Measurements from ENCODE around the gene PATJ. TPM values are rescaled to one million over a fixed set of nuclear protein-coding genes. Genes with fewer than 3 reads are reported as not detected.

PATJ gene
- total RNA-seq, 1 experiment from 2014 or later = 47.3 TPM

- Histone ChIP-seq H3K9ac (ENCODE audit: extremely low read depth, insufficient read length, low read length) (no peak overlapping the region), H2BK120ac (ENCODE audit: low read depth, low read length, poor library complexity, severe bottlenecking) (no peak overlapping the region), H2BK5ac (ENCODE audit: insufficient read length, low read length) (no peak overlapping the region), H3K4me1 (ENCODE audit: insufficient read depth, low read length) (no peaks in the 10 kb centered on the region), H2BK15ac (ENCODE audit: low read depth, low read length) (no peak overlapping the region; the same call in 1 of the 2 replicates), H3K14ac (ENCODE audit: insufficient read depth, low read length) (no peak overlapping the region), H3K23ac (ENCODE audit: insufficient read length, low read depth, low read length) (no peak overlapping the region), H3K27ac (ENCODE audit: insufficient read length, low read depth, low read length) (no peak overlapping the region), H4K5ac (ENCODE audit: insufficient read length, low read depth, low read length) (no peak overlapping the region), H3K79me2 (ENCODE audit: insufficient read depth, low read length) (no peaks in the 10 kb centered on the region), H2BK20ac (ENCODE audit: low read depth, low read length, poor library complexity, severe bottlenecking) (no peak overlapping the region), H2BK12ac (ENCODE audit: insufficient read length, low read depth, low read length) (no peak overlapping the region), H3T11ph (ENCODE audit: low read length) (no peak overlapping the region), H3K79me1 (ENCODE audit: insufficient read depth, low read depth, low read length, poor library complexity, severe bottlenecking) (no peaks in the 10 kb centered on the region), H2AFZ (ENCODE audit: low read length) (no peak overlapping the region), H3K56ac (ENCODE audit: insufficient read length, low read depth, low read length) (no peak overlapping the region), H4K91ac (ENCODE audit: insufficient read length, low read depth, low read length) (no peak overlapping the region), H4K8ac (replicated peaks; ENCODE audit: insufficient read length, low read depth, low read length) (no peak overlapping the region), H3K18ac (ENCODE audit: insufficient read length, low read depth, low read length) (no peak overlapping the region), H3K27me3 (ENCODE audit: insufficient read depth, low read length) (no peaks in the 10 kb centered on the region; the same call in 1 of the 2 replicates), H3K23me2 (ENCODE audit: insufficient read length, low read depth, low read length, poor library complexity, severe bottlenecking) (no peaks in the 10 kb centered on the region), H2AK5ac (ENCODE audit: insufficient read length, low read length) (no peak overlapping the region), H4K20me1 (ENCODE audit: control insufficient read depth, insufficient read depth, insufficient read length) (no peaks in the 10 kb centered on the region), H3K4ac (ENCODE audit: low read depth, low read length) (no peak overlapping the region), H3K9me3 (ENCODE audit: control insufficient read depth, low read depth, low read length) (no peaks in the 10 kb centered on the region), H3K4me2 (ENCODE audit: insufficient read depth, insufficient read length, low read length) (no peak overlapping the region)
- no peak overlapping the region for H3K27ac Mint-ChIP-seq
- H3K36me3 Mint-ChIP-seq (ENCODE audit: insufficient read depth in 1 of 3, low read depth in 3 of 3) = peaks cover 11 to 24% (median 15%) of the 10 kb centered on the region in 3 experiments
- H3K4me3 Mint-ChIP-seq = no peak overlapping the region
- no peaks in the 10 kb centered on the region for H3K4me1 Mint-ChIP-seq
- no peak for DNase-seq
- peaks cover 0 to 2% of the 10 kb centered on the region in 2 experiments; a peak in 3 of 5 replicates for H3K9me3 Mint-ChIP-seq
- WGBS (ENCODE audit: extremely low coverage, insufficient read length, low lambda C conversion rate) = no CpG with 5 or more reads among the region's 3 CpGs
- no peaks in the 10 kb centered on the region for H3K27me3 Mint-ChIP-seq (ENCODE audit: low read depth)
- TF ChIP-seq, protein P1, sequence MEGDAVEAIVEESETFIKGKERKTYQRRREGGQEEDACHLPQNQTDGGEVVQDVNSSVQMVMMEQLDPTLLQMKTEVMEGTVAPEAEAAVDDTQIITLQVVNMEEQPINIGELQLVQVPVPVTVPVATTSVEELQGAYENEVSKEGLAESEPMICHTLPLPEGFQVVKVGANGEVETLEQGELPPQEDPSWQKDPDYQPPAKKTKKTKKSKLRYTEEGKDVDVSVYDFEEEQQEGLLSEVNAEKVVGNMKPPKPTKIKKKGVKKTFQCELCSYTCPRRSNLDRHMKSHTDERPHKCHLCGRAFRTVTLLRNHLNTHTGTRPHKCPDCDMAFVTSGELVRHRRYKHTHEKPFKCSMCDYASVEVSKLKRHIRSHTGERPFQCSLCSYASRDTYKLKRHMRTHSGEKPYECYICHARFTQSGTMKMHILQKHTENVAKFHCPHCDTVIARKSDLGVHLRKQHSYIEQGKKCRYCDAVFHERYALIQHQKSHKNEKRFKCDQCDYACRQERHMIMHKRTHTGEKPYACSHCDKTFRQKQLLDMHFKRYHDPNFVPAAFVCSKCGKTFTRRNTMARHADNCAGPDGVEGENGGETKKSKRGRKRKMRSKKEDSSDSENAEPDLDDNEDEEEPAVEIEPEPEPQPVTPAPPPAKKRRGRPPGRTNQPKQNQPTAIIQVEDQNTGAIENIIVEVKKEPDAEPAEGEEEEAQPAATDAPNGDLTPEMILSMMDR (conservative IDR thresholded peaks at IDR 0.05) = no peak
Measured at GRCh38 chr1:62097464-62097863, 355.2 kb downstream of the PATJ start.

All from H9 (cell line).